Measurements from ENCODE around the gene TAF11.

DNA sequence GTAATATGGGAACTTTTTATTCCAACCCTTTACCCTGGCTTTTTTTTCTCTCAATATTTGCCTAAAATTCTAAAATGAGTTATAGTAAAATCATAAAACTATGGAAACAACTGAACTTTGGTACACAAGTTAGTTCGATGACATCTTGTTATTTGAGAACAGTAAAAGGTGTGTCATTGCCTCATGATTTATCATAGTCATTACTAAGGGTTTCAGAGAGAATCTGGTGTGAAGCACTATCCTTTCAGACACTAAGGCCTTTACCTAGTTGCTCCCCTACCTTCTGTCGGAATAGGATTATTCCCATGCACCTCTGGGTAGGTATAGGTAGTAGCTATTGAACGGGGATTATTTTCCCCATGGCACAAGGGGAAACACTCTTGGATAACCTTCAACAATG lies 11.4 kb downstream of the TAF11 start:
- TF ChIP-seq, protein P1, sequence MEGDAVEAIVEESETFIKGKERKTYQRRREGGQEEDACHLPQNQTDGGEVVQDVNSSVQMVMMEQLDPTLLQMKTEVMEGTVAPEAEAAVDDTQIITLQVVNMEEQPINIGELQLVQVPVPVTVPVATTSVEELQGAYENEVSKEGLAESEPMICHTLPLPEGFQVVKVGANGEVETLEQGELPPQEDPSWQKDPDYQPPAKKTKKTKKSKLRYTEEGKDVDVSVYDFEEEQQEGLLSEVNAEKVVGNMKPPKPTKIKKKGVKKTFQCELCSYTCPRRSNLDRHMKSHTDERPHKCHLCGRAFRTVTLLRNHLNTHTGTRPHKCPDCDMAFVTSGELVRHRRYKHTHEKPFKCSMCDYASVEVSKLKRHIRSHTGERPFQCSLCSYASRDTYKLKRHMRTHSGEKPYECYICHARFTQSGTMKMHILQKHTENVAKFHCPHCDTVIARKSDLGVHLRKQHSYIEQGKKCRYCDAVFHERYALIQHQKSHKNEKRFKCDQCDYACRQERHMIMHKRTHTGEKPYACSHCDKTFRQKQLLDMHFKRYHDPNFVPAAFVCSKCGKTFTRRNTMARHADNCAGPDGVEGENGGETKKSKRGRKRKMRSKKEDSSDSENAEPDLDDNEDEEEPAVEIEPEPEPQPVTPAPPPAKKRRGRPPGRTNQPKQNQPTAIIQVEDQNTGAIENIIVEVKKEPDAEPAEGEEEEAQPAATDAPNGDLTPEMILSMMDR (IDR thresholded peaks at IDR 0.05): no peak
- TF ChIP-seq POLR2A (IDR thresholded peaks at IDR 0.05): no peak

Data from adrenal gland (tissue), 5 donors.